GM19468 (cell line): Measurements from ENCODE around the gene NCCRP1.

Source experiments
- ATAC-seq: cut with Tn5 transposase; IDR thresholded peaks from one replicate; pipeline ENCODE4 v1.9.1; 2021; ENCODE audit warnings: mild to moderate bottlenecking, moderate library complexity, moderate number of reproducible peaks; ENCODE audit not compliant: unreplicated experiment; ENCODE audit errors: extremely low read depth

The NCCRP1 gene

DNA sequence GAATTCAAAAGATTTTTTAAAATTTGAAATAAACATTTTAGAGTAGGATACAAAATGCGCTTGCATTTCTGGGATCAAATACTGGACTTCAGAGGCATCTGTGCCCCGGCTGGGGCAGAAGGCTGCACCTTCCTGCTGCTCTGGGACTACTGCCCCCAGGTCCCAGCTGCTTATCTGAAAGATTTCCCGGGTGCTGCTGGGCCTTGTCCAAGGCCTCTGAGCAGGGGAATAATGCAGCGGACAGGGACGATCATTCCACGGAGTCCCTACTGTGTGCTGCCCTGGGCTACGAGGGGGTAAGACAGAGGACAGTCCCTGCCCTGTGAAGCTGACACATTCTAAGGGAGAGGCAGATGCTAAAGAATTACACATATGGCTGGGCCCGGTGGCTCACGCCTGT, 33.1 kb upstream of the NCCRP1 start:
- no peak for ATAC-seq

GRCh38 chr19:39164289-39164688, 32.5 kb upstream of the NCCRP1 start:
- no peak for ATAC-seq

DNA sequence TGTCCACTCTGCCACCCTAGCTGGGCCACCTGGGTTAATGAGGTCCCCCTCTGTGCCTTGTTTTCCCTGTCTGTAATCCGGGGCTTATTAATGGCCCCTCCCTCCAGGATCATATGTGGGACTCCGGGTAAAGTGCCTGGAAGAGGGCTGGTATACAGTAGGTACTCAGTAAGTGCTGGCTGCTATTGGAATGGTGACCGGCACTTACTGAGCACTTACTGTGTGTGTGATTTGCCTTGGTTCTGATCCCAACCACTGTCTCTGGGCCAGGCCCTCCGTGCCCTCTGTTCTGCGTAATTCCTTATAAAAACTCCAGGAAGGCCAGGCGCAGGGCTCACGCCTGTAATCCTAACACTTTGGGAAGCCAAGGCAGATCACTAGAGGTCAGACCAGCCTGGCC, 30.9 kb upstream of the NCCRP1 start:
- ATAC-seq = no peak

GRCh38 chr19:39166571-39167391, 30.0 kb upstream of the NCCRP1 start:
- no peak for ATAC-seq

DNA sequence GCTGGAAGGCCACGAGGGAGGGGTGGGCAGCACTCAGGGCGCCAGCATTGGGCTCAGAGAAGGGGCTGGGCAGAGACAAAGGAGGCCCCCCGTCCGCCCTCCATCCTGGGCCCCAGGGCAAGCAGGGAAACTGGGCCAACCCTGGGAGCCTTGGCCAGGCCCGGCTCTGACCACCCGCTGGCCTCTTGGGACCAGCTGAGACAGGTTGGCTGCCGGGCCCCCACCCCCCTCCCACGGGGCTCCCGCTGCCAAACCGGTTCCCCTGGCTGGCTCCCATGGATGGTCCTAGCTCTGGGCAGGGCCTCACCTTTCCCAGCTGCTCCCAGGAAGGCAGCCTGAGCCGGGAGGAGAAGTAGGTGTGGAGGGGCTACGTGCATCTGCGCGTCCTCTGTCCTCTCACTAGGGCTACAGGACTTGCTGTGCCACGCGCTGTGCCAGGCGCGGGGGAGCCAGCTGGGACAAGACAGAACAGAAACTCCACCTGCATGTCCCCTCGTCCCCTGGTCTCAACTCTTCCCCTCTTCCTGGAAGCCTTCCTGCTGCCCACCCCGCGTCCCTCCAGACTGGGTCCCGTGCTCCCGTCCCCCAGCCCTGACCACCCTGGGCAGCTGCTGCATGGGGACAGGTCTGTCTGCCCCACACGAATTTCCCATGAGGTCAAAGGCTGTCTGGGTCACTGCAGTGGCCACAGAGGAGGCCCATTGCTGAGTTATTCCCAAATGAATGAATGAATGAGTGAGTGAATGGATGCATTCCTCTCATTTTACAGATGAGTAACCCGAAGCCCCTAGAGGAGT, 29.1 kb upstream of the NCCRP1 start:
- no peak for ATAC-seq

GRCh38 chr19:39168258-39169142, 28.3 kb upstream of the NCCRP1 start:
- no peak for ATAC-seq

GRCh38 chr19:39169143-39169810, 27.5 kb upstream of the NCCRP1 start:
- no peak for ATAC-seq

GRCh38 chr19:39170386-39171231, 26.2 kb upstream of the NCCRP1 start:
- no peak for ATAC-seq

DNA sequence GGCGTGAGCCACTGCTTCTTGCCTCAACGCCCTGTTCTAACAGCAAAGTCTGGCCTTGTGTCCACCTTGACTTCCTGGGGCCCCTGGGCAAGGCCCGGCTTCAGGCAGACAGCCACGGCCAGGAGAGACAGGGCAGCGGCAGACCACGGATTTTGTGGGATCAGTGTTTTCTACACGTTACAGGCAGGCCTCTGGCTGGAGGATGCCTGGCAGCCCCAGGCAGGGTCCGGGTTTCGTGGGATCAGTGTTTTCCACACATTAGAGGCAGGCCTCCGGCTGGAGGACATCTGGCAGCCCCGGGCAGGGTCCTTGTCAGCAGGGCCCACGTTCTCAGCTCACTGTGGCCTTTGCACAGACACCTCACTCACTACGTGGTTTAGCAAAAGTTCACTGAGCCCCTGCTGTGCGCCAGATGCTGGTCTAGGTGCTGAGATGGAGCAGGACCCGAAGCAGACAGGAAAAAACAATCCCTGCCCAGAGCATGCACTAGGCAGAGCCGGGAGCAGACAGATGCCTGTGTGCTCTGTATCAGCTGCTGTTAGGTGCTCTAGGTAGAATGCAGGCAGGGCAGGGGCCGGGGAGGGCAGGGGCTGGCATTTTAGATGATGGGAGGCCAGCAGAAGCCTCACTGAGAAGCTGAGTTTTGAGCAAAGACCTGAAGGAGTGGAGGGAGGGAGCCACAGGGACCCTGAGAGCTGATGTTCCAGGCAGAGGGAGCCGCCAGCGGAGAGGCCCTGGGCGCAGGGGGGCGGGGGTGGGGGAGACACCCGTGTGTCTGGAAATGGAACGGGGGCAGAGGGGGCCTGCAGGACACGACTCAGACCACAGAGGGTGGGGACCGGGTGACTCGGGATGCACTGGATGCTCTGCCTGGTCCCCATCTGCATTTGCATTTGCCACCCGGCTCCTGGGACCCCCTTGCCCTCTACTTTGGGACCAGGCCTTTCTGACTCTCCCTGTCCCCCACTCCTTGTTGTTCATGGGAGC, 25.0 kb upstream of the NCCRP1 start:
- ATAC-seq = no peak

- no peak for ATAC-seq
These were observed 23.9 kb upstream of the NCCRP1 start for GRCh38 chr19:39172700-39173501.

DNA sequence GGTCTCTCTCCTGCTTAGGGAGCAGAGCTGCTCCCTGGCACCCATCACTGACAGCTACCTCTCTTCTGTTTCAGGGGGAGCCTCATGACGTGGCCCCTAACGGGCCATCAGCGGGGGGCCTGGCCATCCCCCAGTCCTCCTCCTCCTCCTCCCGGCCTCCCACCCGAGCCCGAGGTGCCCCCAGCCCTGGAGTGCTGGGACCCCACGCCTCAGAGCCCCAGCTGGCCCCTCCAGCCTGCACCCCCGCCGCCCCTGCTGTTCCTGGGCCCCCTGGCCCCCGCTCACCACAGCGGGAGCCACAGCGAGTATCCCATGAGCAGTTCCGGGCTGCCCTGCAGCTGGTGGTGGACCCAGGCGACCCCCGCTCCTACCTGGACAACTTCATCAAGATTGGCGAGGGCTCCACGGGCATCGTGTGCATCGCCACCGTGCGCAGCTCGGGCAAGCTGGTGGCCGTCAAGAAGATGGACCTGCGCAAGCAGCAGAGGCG, 23.2 kb upstream of the NCCRP1 start:
- no peak for ATAC-seq

DNA sequence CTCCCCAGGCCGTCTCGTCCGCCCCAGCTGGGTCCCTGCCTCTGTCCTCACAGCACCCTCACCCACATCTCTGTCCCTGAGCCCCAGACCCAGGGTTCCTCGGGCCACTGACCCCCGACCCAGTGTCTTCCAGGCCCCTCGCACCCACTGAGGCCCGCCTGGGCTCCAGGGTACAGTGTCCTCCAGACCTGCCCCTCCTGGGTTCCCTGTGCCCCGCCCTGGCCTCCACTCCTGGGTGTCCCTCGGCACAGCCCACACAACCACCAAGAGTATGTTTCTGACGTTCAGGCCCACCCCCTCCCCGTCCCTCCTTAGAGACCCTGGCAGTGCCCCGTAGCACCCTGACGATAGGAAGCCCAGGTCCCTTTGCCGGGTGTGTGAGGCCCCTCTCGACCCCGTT, 22.6 kb upstream of the NCCRP1 start:
- ATAC-seq = no peak

- no peak for ATAC-seq
These were observed 21.9 kb upstream of the NCCRP1 start for GRCh38 chr19:39174558-39175544.

GRCh38 chr19:39175564-39175963, 21.2 kb upstream of the NCCRP1 start:
- no peak for ATAC-seq

- ATAC-seq = no peak
These were observed 19.6 kb upstream of the NCCRP1 start for GRCh38 chr19:39177110-39177699.
